HepG2 (cell line): ENCODE measurements around the gene TBC1D4. TPM values are rescaled to one million over a fixed set of nuclear protein-coding genes. Genes with fewer than 3 reads are reported as not detected.

ENCODE experiments used
- CREBL2 ChIP-seq: sonication (generic); formaldehyde crosslinking; IDR thresholded peaks from 2 replicates; pipeline ENCODE4 v1.8.1; 2023; ENCODE audit warnings: missing genetic modification reagents, mild to moderate bottlenecking, borderline replicate concordance
- GLI4 ChIP-seq: sonication (generic); formaldehyde crosslinking; IDR thresholded peaks from 2 replicates; pipeline ENCODE4 v1.5.1; 2020; ENCODE audit warnings: missing genetic modification reagents, mild to moderate bottlenecking, moderate library complexity, borderline replicate concordance
- HES4 ChIP-seq: sonication (generic); formaldehyde crosslinking; IDR thresholded peaks from 2 replicates; pipeline ENCODE4 v1.9.0; 2021; ENCODE audit warnings: mild to moderate bottlenecking, missing genetic modification reagents, borderline replicate concordance
- SP140L ChIP-seq: sonication (generic); formaldehyde crosslinking; IDR thresholded peaks from 2 replicates; pipeline ENCODE4 v1.4.0; 2020; ENCODE audit warnings: missing genetic modification reagents, borderline replicate concordance
- ZNF737 ChIP-seq: sonication (generic); formaldehyde crosslinking; IDR thresholded peaks from 2 replicates; pipeline ENCODE4 v1.5.0; 2020; ENCODE audit warnings: missing genetic modification reagents, mild to moderate bottlenecking, borderline replicate concordance
- polyA plus RNA-seq, 8 experiments: library from polyadenylated mRNA; depleted of rRNA in 3 of 8; stranded (reverse) in 7 of 8; unstranded in 1 of 8; fragments of >200 nt; fragmentation: Illumina TruSeq in 4 of 8; extraction: Trizol in 4 of 8; gene quantifications; 2 replicates each; pipeline versions ENCODE4 v1.2.1 to v1.2.3, GENCODE V29; 2011 to 2016; ENCODE audit warnings: low read depth in 4 of 8, missing spikeins in 1 of 8, mixed read lengths in 1 of 8; ENCODE audit not compliant: insufficient read depth in 1 of 8
- total RNA-seq, 5 experiments: library from RNA; depleted of rRNA; stranded (reverse); fragments of >200 nt; fragmentation: Illumina TruSeq; extraction: Trizol; gene quantifications; 2 replicates each; pipeline ENCODE4 v1.2.3, GENCODE V29; 2016; ENCODE audit warnings: low read depth in 1 of 5

The TBC1D4 gene
- total and polyA plus RNA-seq, 2 of the 13 experiments (the other 11 are each of a cell fraction or from before 2014, with no cell fraction given) = 35.9 to 64.4 TPM

- no peak for TF ChIP-seq ZNF737
- no peak for TF ChIP-seq GLI4 (CRISPR knock-in tag)
- TF ChIP-seq HES4 (CRISPR knock-in tag) = no peak
- no peak for TF ChIP-seq CREBL2 (CRISPR knock-in tag)
- no peak for TF ChIP-seq SP140L (CRISPR knock-in tag)
- TF ChIP-seq, all 625 proteins: peak for 0
Observed at GRCh38 chr13:75236774-75237173, 245.2 kb downstream of the TBC1D4 start (continued).

Other genes with a start within 250 kb of the TBC1D4 start
- 97.0 and 110 TPM in 2 replicates for gene COMMD6, start 55.7 kb upstream of the TBC1D4 start, total RNA-seq (2016; rRNA removed; fragmentation: Illumina TruSeq; extraction: Trizol)
- 163 and 164 TPM in 2 replicates for gene COMMD6, start 55.7 kb upstream of the TBC1D4 start, polyA plus RNA-seq (2011; rRNA removed)
- gene UCHL3, start 67.6 kb upstream of the TBC1D4 start, total RNA-seq (2016; rRNA removed; fragmentation: Illumina TruSeq; extraction: Trizol) = 93.3 and 123 TPM in 2 replicates
- gene UCHL3, start 67.6 kb upstream of the TBC1D4 start, polyA plus RNA-seq (2011; rRNA removed) = 31.1 and 36.2 TPM in 2 replicates
- gene LMO7, start 154.2 kb upstream of the TBC1D4 start, total RNA-seq (2016; rRNA removed; fragmentation: Illumina TruSeq; extraction: Trizol) = 47.7 and 121 TPM in 2 replicates
- gene LMO7, start 154.2 kb upstream of the TBC1D4 start, polyA plus RNA-seq (2011; rRNA removed) = 31.4 and 34.0 TPM in 2 replicates